A549 (cell line): ENCODE measurements around the gene DSG1.
"Not testable (repeated sequence)": the region's sequence is repeated elsewhere in the genome, so short reads cannot be mapped to it uniquely, and the experiment has no call there.

Source experiments
- CTCF ChIP-seq: fragments of >200 bp; sonication (Bioruptor Twin); formaldehyde crosslinking; IDR thresholded peaks from 3 replicates; pipeline ENCODE4 v1.5.1; 2016
- EHMT2 ChIP-seq: fragments of 200-600 bp; sonication (generic); IDR thresholded peaks from 2 replicates; pipeline ENCODE4 v1.6.1; 2016; ENCODE audit warnings: antibody characterized with exemption, low read depth, mild to moderate bottlenecking, moderate library complexity
- EP300 ChIP-seq, 2 experiments: fragments of >200 bp; sonication (Bioruptor Twin); formaldehyde crosslinking; IDR thresholded peaks; 2 replicates in 1 of 2; 3 replicates in 1 of 2; pipeline ENCODE4 v1.6.1; 2016 to 2017
- POLR2AphosphoS2 ChIP-seq: conservative IDR thresholded peaks from 2 replicates; pipeline ENCODE4 v1.6.1; 2012; ENCODE audit warnings: low read length, improper control_type of control experiment, inconsistent platforms
- RAD21 ChIP-seq, 2 experiments: fragments of >200 bp in 1 of 2; sonication (Bioruptor Twin) in 1 of 2; formaldehyde crosslinking in 1 of 2; IDR thresholded peaks in 1 of 2; conservative IDR thresholded peaks in 1 of 2; 2 replicates in 1 of 2; 3 replicates in 1 of 2; pipeline ENCODE4 v1.6.1; 2012 to 2018; ENCODE audit warnings: inconsistent platforms in 1 of 2
- TF ChIP-seq, protein P1 (sequence below): IDR thresholded peaks from 2 replicates; pipeline ENCODE4 v1.6.1; 2012
- TF ChIP-seq, protein P2 (sequence below): IDR thresholded peaks from 2 replicates; pipeline ENCODE4 v1.6.1; 2012; ENCODE audit warnings: low read depth, borderline replicate concordance

DNA sequence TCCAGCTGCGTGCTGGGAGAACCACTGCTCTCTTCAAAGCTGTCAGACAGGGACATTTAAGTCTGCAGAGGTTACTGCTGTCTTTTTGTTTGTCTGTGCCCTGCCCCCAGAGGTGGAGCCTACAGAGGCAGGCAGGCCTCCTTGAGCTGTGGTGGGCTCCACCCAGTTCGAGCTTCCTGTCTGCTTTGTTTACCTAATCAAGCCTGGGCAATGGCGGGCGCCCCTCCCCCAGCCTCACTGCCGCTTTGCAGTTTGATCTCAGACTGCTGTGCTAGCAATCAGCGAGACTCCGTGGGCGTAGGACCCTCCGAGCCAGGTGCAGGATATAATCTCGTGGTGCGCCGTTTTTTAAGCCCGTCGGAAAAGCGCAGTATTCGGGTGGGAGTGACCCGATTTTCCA is 35.4 kb downstream of the DSG1 start:
- TF ChIP-seq EP300 (IDR thresholded peaks at IDR 0.05); EHMT2; RAD21 (conservative IDR thresholded peaks at IDR 0.05 in 1 of 2, IDR thresholded peaks at IDR 0.05 in 1 of 2); CTCF; POLR2AphosphoS2: not testable (repeated sequence)
- TF ChIP-seq, protein P1, sequence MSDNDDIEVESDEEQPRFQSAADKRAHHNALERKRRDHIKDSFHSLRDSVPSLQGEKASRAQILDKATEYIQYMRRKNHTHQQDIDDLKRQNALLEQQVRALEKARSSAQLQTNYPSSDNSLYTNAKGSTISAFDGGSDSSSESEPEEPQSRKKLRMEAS: not testable (repeated sequence)
- TF ChIP-seq, protein P2, sequence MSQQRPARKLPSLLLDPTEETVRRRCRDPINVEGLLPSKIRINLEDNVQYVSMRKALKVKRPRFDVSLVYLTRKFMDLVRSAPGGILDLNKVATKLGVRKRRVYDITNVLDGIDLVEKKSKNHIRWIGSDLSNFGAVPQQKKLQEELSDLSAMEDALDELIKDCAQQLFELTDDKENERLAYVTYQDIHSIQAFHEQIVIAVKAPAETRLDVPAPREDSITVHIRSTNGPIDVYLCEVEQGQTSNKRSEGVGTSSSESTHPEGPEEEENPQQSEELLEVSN: not testable (repeated sequence)
